Neural progenitor cell (in vitro differentiated cells): ENCODE measurements around the gene CD300LG. TPM values are rescaled to one million over a fixed set of nuclear protein-coding genes. Genes with fewer than 3 reads are reported as not detected.

ENCODE experiments used
- DNase-seq: peaks from one replicate; pipeline ENCODE4 v3.0.0-alpha.2; 2016; ENCODE audit warnings: low spot score
- H2AFZ ChIP-seq: fragments of 200-600 bp; sonication (generic); replicated peaks from 2 replicates; pipeline ENCODE4 v1.6.1; 2016; ENCODE audit warnings: antibody characterized with exemption
- H3F3A ChIP-seq: fragments of 200-600 bp; sonication (generic); 2 replicates; pipeline ENCODE4 v1.6.1; 2016; ENCODE audit warnings: antibody characterized with exemption, low read depth
- H3K27ac ChIP-seq: fragments of 200-600 bp; sonication (generic); 2 replicates; pipeline ENCODE4 v1.5.1; 2016; ENCODE audit warnings: mild to moderate bottlenecking
- H3K27me3 ChIP-seq: fragments of 200-600 bp; sonication (generic); 2 replicates; pipeline ENCODE4 v1.6.1; 2016; ENCODE audit warnings: mild to moderate bottlenecking, moderate library complexity
- H3K36me3 ChIP-seq: fragments of 200-600 bp; sonication (generic); 2 replicates; pipeline ENCODE4 v1.5.1; 2016
- H3K4me1 ChIP-seq: fragments of 200-600 bp; sonication (generic); 2 replicates; pipeline ENCODE4 v1.6.1; 2016; ENCODE audit warnings: mixed run types
- H3K4me2 ChIP-seq: fragments of 200-600 bp; sonication (generic); 2 replicates; pipeline ENCODE4 v1.6.1; 2016
- H3K4me3 ChIP-seq: fragments of 200-600 bp; sonication (generic); 2 replicates; pipeline ENCODE4 v1.5.1; 2016
- H3K79me2 ChIP-seq: fragments of 200-600 bp; sonication (generic); 2 replicates; pipeline ENCODE4 v1.6.1; 2016; ENCODE audit warnings: low read depth
- H3K9ac ChIP-seq: fragments of 200-600 bp; sonication (generic); 2 replicates; pipeline ENCODE4 v1.6.1; 2016
- H3K9me3 ChIP-seq: fragments of 200-600 bp; sonication (generic); 2 replicates; pipeline ENCODE4 v1.5.1; 2016; ENCODE audit warnings: low read depth
- H4K20me1 ChIP-seq: fragments of 200-600 bp; sonication (generic); 2 replicates; pipeline ENCODE4 v1.6.1; 2016; ENCODE audit warnings: low read depth
- H3K27ac Mint-ChIP-seq: 3 replicates; pipeline ENCODE4 v1.8.0; 2021; ENCODE audit warnings: mixed read lengths
- H3K27me3 Mint-ChIP-seq: 2 replicates; pipeline ENCODE4 v1.8.0; 2022; ENCODE audit warnings: low read depth, mild to moderate bottlenecking, inconsistent platforms, moderate library complexity, mixed read lengths; ENCODE audit not compliant: insufficient read depth
- H3K36me3 Mint-ChIP-seq: 3 replicates; pipeline ENCODE4 v1.8.0; 2021; ENCODE audit warnings: mixed read lengths
- H3K4me1 Mint-ChIP-seq: 3 replicates; pipeline ENCODE4 v1.8.0; 2021; ENCODE audit warnings: mixed read lengths
- H3K4me3 Mint-ChIP-seq: 3 replicates; pipeline ENCODE4 v1.8.0; 2021; ENCODE audit warnings: mild to moderate bottlenecking, moderate library complexity, mixed read lengths
- H3K9me3 Mint-ChIP-seq: 3 replicates; pipeline ENCODE4 v1.8.0; 2020; ENCODE audit warnings: mixed read lengths
- CTCF ChIP-seq: fragments of 200-600 bp; sonication (generic); IDR thresholded peaks from 2 replicates; pipeline ENCODE4 v1.5.1; 2017; ENCODE audit warnings: antibody characterized with exemption, mild to moderate bottlenecking
- EZH2 ChIP-seq: fragments of 200-600 bp; sonication (generic); IDR thresholded peaks from 2 replicates; pipeline ENCODE4 v1.6.1; 2017; ENCODE audit warnings: antibody characterized with exemption, mild to moderate bottlenecking, moderate library complexity
- EZH2phosphoT487 ChIP-seq: fragments of 200-600 bp; sonication (generic); IDR thresholded peaks from 2 replicates; pipeline ENCODE4 v1.6.1; 2017; ENCODE audit warnings: antibody characterized with exemption
- total RNA-seq: library from RNA; depleted of rRNA; stranded (reverse); fragments of >200 nt; gene quantifications from 2 replicates; pipeline ENCODE4 v1.2.3, GENCODE V29; 2015; ENCODE audit warnings: low replicate concordance

Gene CD300LG
- total RNA-seq, 1 donor from 2014 or later: not detected

- no peak for TF ChIP-seq CTCF
- TF ChIP-seq EZH2phosphoT487: no peak
- Histone ChIP-seq H3K4me3 (no peak overlapping the region), H3K27me3 (no peaks in the 10 kb centered on the region), H2AFZ (no peak overlapping the region), H3K79me2 (no peaks in the 10 kb centered on the region), H3K36me3 (no peaks in the 10 kb centered on the region), H3K4me1 (peaks cover 9% of the 10 kb centered on the region), H3K9ac (no peak overlapping the region), H3F3A (no peaks in the 10 kb centered on the region), H4K20me1 (no peaks in the 10 kb centered on the region), H3K27ac (no peak overlapping the region), H3K9me3 (no peaks in the 10 kb centered on the region), H3K4me2 (no peak overlapping the region)
- peaks cover 7% of the 10 kb centered on the region for H3K4me1 Mint-ChIP-seq
- H3K27me3 Mint-ChIP-seq: peaks cover 4% of the 10 kb centered on the region
- no peak for DNase-seq
- peaks cover under 1% of the 10 kb centered on the region for H3K36me3 Mint-ChIP-seq
- H3K9me3 Mint-ChIP-seq: no peaks in the 10 kb centered on the region
- H3K4me3 Mint-ChIP-seq: no peak overlapping the region
- no peak overlapping the region for H3K27ac Mint-ChIP-seq
Observed at GRCh38 chr17:43874293-43874692, 27.3 kb downstream of the CD300LG start.

DNA sequence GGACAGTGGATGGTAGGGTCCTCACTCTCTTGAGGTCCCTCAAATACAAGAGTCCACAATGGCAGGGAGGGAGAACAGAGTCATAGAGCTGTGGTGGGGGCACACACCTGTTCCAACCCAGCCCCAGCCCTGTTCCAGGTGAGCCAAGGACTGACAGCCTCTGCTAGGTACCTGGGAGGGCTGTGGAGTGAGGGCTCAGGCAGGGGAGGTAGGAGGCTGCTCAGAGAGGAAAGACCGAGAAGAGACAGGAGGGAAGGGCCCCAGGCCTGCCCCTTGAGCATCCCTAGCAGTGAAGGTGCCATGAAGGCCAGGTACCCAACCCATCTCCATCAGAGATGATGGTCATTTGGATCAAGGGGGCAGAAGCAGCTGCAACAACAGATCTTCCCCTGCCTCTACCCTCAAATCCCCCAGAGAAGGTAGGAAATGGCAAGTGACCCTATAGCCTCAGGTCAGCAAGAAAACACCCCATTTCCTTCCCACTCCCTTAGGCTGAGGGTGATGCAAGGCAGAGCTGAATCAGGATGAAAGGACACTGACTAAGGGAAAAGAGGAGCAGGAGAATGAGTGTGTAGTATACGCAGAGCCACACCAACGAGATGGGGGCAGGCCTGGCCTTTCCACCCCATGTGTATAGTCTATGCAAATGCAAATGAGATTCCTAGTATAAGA is 28.6 kb downstream of the CD300LG start:
- H3K9me3 ChIP-seq: no peaks in the 10 kb centered on the region
- H3K27ac Mint-ChIP-seq: no peak overlapping the region
- no peak overlapping the region for H3K9ac ChIP-seq
- no peaks in the 10 kb centered on the region for H3K36me3 ChIP-seq
- no peak overlapping the region for H3K4me2 ChIP-seq
- no peak overlapping the region for H2AFZ ChIP-seq
- no peak overlapping the region for H3K4me3 ChIP-seq
- H3K27ac ChIP-seq: no peak overlapping the region
- no peaks in the 10 kb centered on the region for H3K79me2 ChIP-seq
- H3K4me3 Mint-ChIP-seq: no peak overlapping the region
- no peaks in the 10 kb centered on the region for H3K27me3 ChIP-seq
- peaks cover 10% of the 10 kb centered on the region for H3K4me1 Mint-ChIP-seq
- H3K36me3 Mint-ChIP-seq: peaks cover 3% of the 10 kb centered on the region
- H3F3A ChIP-seq: no peaks in the 10 kb centered on the region
- peaks cover 7% of the 10 kb centered on the region for H4K20me1 ChIP-seq
- no peaks in the 10 kb centered on the region for H3K9me3 Mint-ChIP-seq
- TF ChIP-seq CTCF: no peak
- no peak for TF ChIP-seq EZH2phosphoT487
- no peak for TF ChIP-seq EZH2
- H3K27me3 Mint-ChIP-seq: peaks cover 4% of the 10 kb centered on the region
- no peak for DNase-seq
- peaks cover 9% of the 10 kb centered on the region for H3K4me1 ChIP-seq

GRCh38 chr17:43877031-43877430 is 30.1 kb downstream of the CD300LG start:
- Histone ChIP-seq H3K27ac (no peak overlapping the region), H3K27me3 (no peaks in the 10 kb centered on the region), H3K4me2 (no peak overlapping the region), H3K4me3 (no peak overlapping the region), H3F3A (no peaks in the 10 kb centered on the region), H3K9me3 (no peaks in the 10 kb centered on the region), H3K4me1 (peaks cover 9% of the 10 kb centered on the region), H3K79me2 (no peaks in the 10 kb centered on the region), H4K20me1 (peaks cover 8% of the 10 kb centered on the region), H3K36me3 (no peaks in the 10 kb centered on the region), H3K9ac (no peak overlapping the region), H2AFZ (no peak overlapping the region)
- Mint-ChIP-seq H3K4me3 (no peak overlapping the region), H3K4me1 (peaks cover 10% of the 10 kb centered on the region), H3K9me3 (no peaks in the 10 kb centered on the region), H3K27me3 (peaks cover 5% of the 10 kb centered on the region), H3K36me3 (peaks cover 3% of the 10 kb centered on the region), H3K27ac (no peak overlapping the region)
- no peak for DNase-seq
- TF ChIP-seq EZH2phosphoT487 (no peak), CTCF (no peak), EZH2 (no peak)
